ENCODE data around the gene ARF3. TPM values are rescaled to one million over a fixed set of nuclear protein-coding genes. Genes with fewer than 3 reads are reported as not detected.

Gene ARF3
- total RNA-seq, 4 donors from 2014 or later: 6.9 to 117 (median 29.7) TPM

DNA sequence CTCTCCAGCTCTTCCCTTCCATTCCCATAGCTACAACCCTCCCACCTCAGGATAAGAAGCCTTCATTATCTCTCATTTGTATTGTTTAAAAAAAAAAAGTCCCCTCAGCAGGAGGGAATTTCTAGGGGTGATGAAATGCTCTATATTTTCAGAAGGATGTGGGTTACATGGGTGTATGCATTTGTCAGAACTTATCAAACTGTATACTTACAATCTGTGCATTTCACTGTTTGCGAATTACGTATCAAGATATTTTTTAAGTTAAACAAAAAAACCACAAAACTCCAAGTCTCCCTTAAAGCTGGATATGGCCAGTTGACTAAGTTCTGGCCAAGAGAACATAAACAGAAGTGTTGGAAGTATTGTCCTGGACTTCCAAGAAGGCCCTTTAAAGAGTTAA is 30.0 kb downstream of the ARF3 start:
- no peak for DNase-seq
- H3K4me3 ChIP-seq: no peak overlapping the region
- no peak for TF ChIP-seq POLR2A (IDR thresholded peaks at IDR 0.05)
- TF ChIP-seq, protein P1, sequence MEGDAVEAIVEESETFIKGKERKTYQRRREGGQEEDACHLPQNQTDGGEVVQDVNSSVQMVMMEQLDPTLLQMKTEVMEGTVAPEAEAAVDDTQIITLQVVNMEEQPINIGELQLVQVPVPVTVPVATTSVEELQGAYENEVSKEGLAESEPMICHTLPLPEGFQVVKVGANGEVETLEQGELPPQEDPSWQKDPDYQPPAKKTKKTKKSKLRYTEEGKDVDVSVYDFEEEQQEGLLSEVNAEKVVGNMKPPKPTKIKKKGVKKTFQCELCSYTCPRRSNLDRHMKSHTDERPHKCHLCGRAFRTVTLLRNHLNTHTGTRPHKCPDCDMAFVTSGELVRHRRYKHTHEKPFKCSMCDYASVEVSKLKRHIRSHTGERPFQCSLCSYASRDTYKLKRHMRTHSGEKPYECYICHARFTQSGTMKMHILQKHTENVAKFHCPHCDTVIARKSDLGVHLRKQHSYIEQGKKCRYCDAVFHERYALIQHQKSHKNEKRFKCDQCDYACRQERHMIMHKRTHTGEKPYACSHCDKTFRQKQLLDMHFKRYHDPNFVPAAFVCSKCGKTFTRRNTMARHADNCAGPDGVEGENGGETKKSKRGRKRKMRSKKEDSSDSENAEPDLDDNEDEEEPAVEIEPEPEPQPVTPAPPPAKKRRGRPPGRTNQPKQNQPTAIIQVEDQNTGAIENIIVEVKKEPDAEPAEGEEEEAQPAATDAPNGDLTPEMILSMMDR (IDR thresholded peaks at IDR 0.05): no peak
- no peaks in the 10 kb centered on the region for H3K27me3 ChIP-seq
- H3K4me1 ChIP-seq: peaks cover 0 to 3% of the 10 kb centered on the region in 2 donors
- H3K27ac ChIP-seq: no peak overlapping the region
- no peaks in the 10 kb centered on the region for H3K36me3 ChIP-seq
- H3K9me3 ChIP-seq: no peaks in the 10 kb centered on the region
- intact Hi-C loops (cut with DNase I; ENCODE audit: low total_unique reads): no loop called here

DNA sequence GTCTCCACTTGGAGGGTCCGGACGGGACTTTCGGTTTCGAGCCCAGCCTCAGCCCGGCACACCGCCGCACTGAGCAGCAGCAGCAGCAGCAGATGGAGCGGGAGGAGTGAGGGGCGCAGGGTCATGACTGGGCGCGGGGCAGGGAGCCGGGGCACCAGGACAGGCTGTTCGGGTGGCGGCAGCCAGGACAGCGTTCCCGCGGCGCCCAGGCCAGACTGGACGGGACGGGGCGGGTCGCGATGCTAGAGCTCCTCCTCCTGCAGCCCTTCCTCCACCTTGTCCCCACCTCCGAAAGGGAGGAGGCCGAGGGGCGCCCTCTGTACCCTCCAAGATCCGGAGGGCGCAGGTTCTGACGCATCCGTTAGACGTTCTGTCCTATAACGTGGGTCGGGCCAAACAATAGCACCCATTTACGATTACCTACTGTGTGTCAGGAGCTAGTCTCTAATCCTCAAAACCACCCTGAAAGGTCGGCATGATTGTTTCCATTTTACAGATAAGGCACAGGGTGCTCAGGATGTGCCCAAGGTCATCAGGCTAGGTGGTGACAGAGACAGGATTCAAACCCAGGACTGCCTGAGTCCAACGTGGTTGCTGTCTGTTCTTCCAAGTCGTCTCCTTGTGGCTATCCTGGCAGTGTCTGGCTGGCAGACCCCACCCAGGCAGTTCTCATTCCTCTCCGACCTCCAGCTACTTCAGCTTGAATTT is 31.8 kb downstream of the ARF3 start, which contains the start of gene FKBP11:
Gene FKBP11, minus strand, starts transcription at position 189 of the 708 bp plus-strand sequence. Its CDS starts 64 bp downstream, at position 125.
- peaks cover 0 to 3% of the 10 kb centered on the region in 2 donors for H3K4me1 ChIP-seq
- H3K4me3 ChIP-seq: peak within 1 kb of the TSS; percentile 79 to 82

DNA sequence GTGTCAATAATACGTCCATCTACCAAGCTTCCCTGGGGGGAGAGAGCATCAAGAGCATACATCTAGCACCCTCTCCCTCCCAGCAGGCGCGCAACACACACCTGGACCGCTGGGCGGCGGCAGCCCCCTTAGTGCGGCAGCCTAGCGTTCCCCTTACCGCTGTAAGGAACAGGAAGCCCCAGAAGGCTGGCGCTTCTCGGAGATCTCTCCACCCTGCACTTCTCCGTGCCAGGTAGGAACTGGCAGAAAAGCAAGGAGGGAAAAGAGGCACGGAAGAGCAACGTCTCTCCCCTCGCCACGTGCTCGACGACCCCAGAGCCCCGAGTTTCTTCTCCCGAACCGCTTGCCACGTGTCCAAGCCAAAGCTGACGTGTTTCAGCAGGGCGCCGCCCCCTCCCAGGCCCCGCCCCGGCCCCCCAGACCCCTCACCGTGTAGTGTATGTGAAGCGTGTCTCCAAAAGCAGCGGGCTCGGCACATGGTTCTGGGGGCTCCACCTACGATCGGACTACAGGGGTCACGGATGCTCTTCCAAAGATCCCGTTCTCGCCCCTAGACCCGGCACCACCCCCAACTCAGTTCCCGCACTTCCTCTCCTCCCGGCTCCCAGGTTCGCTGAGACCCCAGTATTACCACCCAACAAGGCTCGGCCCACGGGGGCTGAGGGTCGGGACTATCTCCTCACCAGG is 32.5 kb downstream of the ARF3 start:
- no peaks in the 10 kb centered on the region for H3K9me3 ChIP-seq
- TF ChIP-seq, protein P1 (IDR thresholded peaks at IDR 0.05): peak; percentile 44 to 64 (median 61)
- TF ChIP-seq POLR2A (IDR thresholded peaks at IDR 0.05): no peak
- no peaks in the 10 kb centered on the region for H3K27me3 ChIP-seq
- peak overlapping the region; percentile 42 to 48 for H3K27ac ChIP-seq
- H3K4me3 ChIP-seq: peak overlapping the region; percentile 79 to 82
- DNase-seq: peak; percentile 41 to 51
- H3K4me1 ChIP-seq: peaks cover 0 to 3% of the 10 kb centered on the region in 2 donors
- intact Hi-C loops (cut with DNase I; ENCODE audit: low total_unique reads): no loop called here
- no peaks in the 10 kb centered on the region for H3K36me3 ChIP-seq

More for the DNA sequence above, 31.8 kb downstream of the ARF3 start, which contains the start of gene FKBP11:
- intact Hi-C loops (cut with DNase I; ENCODE audit: low total_unique reads): no loop called here
- DNase-seq: peak; percentile 34 to 57
- Histone ChIP-seq H3K27me3 (no peaks in the 10 kb centered on the region), H3K36me3 (no peaks in the 10 kb centered on the region), H3K27ac (peak within 1 kb of the TSS; percentile 42 to 48), H3K9me3 (no peaks in the 10 kb centered on the region)
- TF ChIP-seq, protein P1 (IDR thresholded peaks at IDR 0.05): no peak
- TF ChIP-seq POLR2A (IDR thresholded peaks at IDR 0.05): peak in 1 of 2 donors; percentile 51

DNA sequence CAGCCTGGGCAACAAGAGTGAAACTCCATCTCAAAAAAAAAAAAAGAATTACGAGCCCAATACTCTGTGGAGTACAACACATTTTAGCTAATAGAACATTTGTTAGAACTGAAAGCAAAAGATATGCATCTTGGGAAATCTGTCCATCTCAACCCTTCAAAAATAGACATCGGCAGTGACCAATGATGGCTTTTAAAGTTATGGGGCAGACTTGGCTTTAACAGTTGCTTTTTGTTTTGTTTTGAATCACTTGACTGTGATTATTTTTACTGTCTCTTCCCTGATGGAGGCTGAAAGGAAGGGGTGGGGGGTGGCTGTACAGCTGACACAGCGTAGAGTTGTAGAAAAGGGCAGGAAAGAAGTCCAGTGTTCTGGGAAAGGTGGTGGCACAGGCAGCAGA is 34.2 kb downstream of the ARF3 start:
- H3K4me1 ChIP-seq: peaks cover 0 to 3% of the 10 kb centered on the region in 2 donors
- intact Hi-C loops (cut with DNase I; ENCODE audit: low total_unique reads): no loop called here
- DNase-seq: no peak
- H3K27me3 ChIP-seq: no peaks in the 10 kb centered on the region
- no peak for TF ChIP-seq POLR2A (IDR thresholded peaks at IDR 0.05)
- TF ChIP-seq, protein P1 (IDR thresholded peaks at IDR 0.05): no peak
- no peak overlapping the region for H3K4me3 ChIP-seq
- H3K27ac ChIP-seq: no peak overlapping the region
- no peaks in the 10 kb centered on the region for H3K36me3 ChIP-seq
- H3K9me3 ChIP-seq: no peaks in the 10 kb centered on the region

Data from uterus (tissue), 4 donors.